Nucleus accumbens (tissue), 56 donors: ENCODE data around the gene ATXN10.
"Not testable (repeated sequence)": the region's sequence is repeated elsewhere in the genome, so short reads cannot be mapped to it uniquely, and the experiment has no call there.

Experiments
- DNase-seq, 56 donors: peaks; one replicate each; lab custom pipeline; 2025; lab: John Stamatoyannopoulos, UW

Gene ATXN10

DNA sequence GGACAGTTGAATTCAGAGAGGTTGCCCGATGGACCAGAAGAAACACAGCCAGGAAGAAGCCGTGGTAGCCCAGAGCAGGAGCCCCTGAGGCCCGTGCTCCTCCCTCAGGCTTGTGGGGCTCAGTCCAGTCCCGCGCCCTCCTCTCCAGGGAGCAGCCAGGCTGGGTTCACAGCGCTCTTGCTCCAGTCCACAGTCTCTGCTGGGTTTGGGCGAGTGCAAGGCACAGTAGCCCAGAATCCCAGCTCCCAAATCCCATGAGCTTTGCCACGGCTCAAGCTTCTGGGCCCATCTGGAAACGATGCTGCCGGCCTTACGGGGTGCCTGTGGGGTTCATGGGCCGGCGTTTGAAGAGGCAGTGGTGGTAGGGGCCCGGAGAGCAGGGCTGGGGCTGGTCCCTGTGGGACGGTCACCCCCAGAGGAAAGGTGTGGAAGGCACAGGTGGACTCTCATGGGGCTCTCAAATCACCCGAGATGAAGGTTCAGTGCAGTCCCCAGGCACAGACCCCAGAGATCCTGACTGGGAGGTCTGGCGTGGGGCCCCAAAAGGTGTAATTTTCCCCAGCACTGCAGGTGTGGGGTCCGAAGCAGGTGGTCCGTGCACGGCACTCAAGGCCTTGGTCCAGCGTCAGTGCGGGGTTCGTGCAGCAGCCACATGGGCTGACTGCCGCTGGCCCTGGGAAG lies 30.6 kb upstream of the ATXN10 start:
- DNase-seq = no peak

DNA sequence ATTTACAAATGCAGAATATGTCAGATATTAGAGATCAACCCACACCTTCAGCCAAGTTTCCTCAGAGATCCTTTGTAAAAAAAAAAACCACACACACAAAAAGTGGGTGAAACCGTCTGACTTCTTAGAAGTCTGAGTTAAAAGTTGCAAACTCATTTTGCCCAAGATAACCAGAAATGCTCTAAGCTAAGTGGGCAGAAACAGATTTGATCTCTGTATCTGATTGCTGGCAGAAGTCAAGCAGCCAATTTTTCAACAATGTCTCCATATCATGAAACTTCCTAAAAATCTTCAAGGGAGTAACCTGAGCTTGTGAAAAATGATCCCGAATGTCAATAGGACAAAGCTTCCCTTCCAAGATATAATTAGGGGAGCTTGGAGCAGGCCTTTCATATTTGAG lies 28.6 kb upstream of the ATXN10 start:
- no peak for DNase-seq

DNA sequence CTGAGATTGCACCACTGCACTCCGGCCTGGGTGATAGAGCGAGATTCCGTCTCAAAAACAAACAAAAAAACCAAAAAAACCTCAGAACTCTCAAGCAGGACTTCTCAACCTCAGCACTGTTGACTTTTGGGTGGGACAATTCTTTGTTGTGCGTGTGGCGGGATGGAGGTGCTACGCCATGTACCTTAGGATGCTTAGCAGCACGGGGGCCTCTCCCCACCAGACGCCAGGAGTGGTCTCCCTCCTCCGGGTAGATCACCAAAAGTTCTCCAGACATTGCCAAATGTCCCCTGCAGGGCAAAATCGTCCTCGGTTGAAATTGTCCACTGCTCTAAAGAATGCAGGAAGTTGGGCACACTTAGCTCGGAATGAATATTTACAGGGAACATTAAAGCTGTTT lies 26.9 kb upstream of the ATXN10 start:
- DNase-seq = no peak

DNA sequence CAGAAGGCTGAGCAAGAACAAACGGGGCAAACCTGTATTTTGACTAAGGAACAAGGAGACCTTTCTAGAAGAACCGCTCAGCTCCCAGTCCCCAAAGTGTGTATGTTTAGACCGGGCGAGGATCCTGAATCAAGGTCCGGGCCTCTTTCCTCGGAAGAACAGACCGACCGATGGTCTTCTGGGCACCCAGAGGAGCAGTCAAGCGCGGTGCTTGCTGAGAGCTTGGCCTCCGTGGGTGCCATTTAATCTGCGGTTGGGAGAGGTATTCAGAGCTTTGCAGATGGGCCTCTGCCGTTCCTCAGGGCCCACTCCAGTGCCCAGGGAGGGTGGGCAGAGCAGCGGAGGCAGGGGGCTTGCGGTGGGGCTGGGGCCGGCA lies 26.5 kb upstream of the ATXN10 start:
- DNase-seq = no peak

DNA sequence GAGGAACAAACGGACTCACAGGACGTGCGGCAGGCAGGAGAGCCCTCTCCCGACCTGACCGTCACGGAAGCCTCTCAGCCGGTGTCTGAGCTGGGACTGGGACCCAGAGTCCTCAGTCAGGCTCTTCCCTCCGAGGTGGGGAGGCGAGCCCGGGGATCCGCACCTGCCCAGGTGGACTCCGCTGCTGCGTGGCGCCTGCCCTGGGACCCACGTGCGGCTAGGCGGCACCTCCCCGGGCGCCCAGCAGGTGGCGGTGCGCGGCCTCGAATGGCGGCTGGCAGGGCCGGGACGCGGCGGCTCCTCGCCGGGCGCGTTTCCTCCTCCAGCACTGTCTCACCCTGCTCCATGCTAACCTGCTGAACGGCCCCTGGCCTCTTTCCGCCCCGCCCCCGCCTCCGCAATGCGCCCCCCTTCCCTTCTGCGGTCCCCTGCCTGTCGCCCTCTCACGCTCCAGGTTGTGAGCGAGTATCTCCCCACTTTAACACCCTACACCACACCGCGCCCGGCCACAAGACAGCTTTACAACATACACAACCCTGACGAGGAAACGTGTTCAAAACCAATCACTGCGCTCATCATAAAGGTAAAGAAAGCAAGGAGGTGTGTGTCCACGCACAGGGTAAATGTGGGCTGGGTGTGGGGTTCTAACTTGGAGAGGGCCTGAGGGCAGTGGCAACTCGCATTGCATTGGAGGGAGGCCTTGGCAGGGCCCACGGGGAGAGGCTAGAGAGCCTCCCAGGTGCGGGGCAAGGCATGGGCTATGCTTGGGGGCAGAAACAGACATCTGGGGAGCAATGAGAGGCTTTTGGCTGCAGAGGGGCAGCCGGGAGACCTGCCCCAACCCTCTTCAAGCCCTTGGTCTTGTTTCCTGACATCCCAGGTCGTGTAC lies 25.9 kb upstream of the ATXN10 start:
- peak in 41 of 56 donors; percentile 6 to 70 (median 31) for DNase-seq

DNA sequence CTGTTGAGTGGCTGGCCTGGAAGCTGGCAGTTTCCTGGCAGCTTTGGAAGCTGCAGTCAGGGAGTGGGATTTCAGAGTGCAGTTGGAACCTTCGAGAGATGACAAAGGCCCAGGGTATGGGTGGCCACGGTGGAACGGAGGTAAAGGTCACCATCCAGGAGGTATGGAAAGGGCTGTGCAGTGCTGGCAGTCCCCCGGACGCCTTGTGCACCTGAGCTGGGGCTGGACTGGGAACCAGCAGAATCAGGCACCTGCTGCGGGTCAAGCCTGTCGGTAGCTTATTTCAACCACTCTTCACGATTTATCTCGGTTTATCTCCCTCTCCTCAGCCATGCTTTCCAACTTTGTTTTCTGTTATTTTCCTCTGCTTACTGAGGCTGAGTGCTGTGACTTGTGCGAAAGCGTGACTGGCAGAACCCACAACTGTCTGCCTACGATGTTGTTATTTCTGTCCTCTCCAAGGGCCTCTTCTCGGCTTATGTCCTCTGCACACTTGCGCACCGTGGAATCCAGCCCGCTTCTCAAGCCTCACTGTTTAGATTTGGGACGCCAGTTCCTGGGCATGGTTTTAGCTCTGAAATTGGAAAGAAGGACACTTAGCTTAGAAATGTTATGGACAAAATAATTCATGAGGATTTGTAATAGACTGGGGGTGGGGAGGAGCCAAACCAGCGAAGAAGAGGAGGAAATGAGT lies 24.0 kb upstream of the ATXN10 start:
- DNase-seq = no peak

DNA sequence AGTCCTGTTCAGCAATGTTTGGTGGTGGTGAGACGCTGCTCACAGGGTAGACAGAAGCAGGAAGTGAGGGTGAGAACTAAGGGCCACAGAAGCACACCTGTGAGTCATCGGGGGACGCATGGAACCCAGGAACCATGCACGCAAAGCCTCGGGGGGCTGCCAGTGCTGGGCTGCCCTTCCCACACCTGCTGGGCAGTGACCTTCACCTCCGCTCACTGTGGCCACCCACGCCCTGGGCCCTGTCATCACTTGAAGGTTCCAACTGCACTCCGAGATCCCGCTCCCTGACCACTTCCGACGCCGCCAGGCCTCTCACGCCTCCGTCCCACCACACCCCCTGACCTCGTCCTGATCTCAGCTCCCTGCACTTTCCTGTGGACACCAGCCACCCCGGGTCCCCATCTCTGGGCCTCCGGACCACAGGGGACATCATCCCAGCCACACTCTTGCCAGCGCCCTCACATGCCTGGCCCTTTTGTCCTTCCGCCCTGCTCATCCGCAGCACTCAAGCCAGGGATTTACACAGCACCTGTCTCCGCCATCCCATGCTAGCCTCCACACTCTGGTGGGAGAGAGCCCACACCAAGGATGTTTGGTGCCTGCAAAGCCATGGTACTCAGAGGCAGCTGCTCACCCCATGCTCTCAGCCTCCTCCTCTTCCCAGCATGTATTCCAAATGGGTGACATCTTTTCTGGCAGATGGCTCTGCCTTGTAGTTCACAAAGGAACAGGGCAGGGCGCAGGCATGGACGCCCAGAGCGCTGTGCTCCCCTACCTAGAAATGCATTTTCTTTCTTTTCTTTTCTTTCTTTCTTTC lies 23.1 kb upstream of the ATXN10 start:
- no peak for DNase-seq

DNA sequence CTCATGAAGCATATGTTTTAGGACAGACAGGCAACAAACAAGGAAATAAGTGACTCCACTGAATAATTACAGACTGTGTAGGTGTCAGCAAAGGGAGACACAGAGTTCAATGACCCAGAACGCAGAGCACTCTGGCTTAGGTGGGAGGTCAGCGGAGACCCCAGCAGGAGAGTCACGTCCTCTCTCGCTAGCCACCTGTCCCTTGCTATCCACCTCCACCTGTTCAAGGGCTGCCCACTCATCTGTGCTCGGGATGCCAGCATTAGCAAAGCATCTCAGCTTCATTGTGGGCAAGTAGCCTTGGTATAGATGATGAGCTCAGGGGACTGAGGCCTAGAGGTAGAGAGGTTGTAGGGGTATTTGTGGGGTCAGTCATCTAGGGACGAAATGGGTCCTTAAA lies 21.8 kb upstream of the ATXN10 start:
- no peak for DNase-seq

DNA sequence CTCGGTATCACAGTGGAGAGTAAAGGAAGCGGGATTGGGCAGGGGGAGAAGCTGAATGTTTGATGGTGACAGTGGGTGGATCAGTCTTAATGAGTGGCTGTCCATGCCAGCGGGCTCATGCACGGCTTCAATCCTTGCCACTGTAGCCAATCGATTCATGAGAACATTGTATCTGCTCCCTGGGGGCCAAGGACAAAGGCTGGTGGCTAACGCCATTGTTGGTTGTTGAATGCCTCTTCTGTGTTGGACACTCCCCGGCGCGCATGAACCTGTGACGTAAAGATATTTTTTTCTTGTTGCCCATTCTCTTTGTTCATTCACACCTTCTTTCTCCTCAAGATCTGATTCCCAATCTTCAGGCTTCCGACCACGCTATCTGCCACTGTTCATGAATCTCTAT lies 20.9 kb upstream of the ATXN10 start:
- DNase-seq = no peak

DNA sequence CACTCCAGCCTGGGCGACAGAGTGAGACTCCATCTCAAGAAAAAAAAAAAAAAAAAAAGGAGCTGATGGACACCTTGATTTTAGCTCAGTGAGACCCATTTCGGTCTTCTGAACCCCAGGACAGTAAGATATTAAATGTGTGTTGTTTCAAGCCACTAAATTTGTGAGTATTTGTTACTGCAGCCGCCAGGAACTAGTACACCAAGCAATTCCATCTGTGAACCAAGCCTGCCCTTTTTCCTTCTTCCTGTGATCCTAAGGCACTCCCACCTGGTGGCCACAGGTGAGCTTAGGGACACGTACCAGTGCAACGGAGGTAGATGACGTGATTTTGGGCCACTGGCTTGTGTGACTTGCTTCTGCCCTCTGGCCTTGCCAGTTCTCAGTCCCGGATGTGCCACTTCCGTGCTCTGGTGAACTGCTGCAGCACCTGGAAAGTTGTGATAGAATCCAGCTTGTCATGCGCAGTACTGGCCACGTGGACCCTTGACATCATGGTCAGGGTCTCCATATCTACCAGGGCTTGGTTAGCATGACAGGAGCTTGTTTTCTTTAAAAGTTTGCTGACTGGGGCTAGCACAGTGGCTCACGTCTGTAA lies 19.6 kb upstream of the ATXN10 start:
- DNase-seq = no peak

DNA sequence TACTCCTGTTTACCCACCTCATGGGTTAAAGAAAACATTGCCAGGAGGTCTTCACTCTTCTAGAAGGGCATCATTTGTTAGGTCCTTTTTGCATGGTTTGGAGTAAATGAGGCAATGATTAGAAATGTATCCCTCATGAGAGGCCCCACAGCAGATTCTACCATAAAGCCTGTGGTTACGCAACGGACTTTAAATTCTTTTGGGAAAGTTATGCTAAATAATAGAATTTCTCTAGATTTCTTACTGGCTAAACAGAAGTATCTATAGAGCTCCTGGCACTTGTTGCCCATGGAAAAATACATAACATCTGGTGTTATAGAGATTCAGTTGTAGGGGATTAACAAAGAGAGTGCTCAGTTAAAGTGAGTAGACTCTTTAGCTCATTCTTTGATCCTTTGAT lies 15.1 kb upstream of the ATXN10 start:
- DNase-seq = no peak

DNA sequence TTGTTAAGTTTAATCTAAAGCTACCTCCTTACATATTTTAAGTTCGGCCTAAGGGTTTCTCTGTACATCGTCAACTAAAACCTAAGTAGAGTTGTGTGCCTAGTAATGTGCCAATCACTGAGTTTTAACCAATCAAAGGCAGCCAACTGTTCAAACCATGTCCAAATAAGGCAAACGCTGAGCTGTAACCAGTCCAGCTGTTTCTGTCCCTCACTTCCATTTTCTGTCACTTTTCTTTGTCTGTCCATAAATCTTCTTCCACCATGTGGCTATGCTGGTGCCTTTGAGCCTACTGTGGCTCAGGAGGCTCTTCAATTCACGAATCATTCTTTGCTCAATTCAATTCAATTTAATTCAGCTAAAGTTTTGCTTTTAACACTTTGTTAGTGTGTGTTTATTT lies 13.9 kb upstream of the ATXN10 start:
- no peak for DNase-seq

DNA sequence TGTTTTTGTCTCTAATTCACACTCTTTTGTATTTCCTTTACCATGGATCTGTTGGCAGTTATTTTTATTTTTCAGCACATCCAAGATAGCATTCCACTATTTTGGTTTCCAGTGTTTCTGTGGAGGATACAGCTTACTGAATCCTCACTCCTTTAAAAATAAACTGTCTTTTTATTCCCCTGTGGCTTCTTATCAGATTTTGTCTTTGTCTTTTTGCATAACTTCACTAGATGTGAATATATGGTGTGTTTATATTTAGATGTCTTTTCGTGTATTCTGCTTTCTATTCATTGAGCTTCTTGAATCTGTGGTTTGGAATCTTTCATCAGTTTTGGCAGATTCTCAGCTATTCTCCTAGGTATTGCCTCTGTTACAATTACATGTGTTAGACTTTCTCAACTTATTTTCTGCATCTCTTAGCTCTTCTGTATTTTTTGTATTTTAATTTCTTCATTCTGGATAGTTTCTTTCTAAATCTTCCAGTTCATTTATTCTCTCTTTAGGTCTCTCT lies 7.4 kb upstream of the ATXN10 start:
- no peak for DNase-seq

DNA sequence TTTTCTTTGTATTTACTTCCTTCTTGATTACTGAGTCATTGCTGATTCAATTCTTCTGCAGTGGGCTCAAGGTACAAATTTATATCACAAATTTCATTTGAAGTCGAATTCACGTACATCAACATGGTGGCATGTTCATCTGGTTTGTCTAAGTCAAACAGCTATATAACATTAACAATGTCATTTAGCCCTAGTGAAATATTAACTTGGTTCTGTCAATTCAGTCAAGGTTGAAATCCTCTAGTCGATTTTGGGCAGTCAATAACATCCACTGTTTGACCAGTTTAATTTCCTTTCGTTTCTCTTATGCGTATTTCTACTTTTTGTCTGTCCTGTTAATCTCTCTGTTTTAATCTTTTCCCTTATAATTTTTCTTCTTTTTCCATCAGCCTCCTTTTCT lies 4.1 kb upstream of the ATXN10 start:
- DNase-seq = no peak

DNA sequence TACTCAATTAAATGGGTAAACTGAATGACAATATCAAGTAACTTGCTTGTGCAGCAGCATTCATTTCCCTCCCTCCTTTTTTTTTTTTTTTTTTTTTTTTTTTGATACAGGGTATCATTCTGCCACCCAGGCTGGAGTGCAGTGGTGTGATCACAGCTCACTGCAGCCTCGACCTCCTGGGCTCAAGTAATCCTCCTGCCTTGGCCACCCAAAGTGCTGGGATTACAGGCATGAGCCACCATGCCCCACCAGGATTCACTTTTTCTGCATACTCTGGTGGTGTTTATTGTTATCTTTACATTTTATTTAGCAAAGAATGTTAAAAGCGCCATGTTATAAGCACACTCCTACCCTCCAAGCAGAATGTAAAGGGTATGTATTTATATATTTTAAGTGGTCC lies 1.3 kb upstream of the ATXN10 start:
- DNase-seq = not testable (repeated sequence)

DNA sequence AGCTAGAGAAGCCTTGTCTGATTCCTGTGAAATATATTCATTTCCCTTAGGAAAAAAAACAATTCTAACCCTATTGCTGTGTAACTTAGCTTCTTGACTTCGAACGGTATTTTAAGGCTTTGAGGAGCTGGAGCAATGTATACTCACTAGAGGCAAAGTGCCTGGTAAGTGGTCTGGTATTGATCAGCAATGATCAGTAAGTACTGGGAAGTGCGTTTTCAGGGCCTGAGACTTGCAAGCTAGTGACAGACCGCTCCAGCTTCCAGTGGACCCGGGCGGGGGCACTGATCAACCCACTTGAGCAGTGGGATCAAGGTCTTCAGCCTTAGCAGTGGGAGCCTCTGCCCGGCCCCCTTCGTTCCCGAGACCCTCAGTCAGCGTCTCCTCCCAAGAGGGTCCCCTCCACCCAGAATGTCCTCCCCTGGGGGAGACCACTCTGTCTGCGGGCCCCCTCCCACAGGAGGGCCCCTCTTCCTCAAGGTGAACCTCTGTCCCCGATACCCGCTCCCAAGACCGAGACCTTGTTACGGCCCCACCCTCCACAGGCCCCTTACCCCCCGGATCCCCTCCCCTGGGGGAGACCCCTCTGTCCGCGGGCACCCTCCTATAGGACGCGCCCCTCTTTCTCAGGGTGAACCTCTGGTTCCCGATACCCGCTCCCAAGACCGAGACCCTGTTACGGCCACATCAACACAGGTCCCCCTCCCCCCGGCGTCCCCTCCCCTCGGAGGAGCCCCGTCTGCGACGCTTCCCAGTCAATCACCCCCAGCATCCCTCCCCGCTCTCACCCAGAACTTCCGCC lies 452 bp upstream of the ATXN10 start:
- DNase-seq = peak in 21 of 56 donors; percentile 1 to 41 (median 24)

DNA sequence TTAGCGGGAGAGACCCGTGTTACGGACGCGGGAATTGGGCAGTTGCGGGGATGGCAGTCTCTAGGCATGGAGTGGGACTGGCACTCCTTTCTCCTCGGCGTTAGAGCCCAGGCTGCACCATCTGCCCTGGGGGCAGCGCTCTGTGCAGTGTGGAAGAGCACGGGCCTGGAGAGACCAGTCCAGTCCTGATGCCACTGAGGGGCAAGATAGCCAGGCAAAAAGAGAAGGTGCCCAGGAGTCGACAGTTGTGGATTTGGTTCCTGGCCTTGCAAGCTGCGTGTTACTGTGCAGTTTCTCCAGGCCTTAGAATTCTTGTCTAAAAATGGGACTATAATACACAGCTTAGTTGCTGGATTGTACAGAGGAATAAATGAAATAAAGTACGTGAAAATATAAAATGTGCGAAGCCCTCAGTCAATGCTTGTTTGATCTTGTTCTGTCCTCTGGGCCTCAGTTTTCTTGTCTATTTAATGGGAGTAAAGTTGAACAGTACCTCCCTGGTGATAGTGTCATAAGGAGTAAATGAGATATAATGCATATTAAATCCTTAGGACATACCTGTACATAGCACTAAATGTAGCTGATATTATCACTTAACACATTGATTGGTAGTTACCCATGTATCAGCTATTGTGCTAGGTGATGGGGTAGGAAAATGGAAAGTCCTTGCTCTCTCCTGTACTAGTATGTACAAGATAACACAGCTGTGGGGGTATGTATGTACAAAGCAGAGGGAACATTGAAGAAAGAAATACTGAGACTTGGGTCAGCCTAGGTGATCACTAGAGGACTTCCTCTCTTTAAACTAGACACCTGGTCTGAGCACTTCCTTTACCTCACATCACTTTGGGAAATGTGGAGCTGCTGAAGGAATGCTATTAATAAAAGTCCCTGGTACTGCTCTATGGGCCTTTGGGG lies 1.2 kb downstream of the ATXN10 start:
- no peak for DNase-seq
